HG03442 (cell line): ENCODE measurements around the gene MET.

Experiments
- ATAC-seq: cut with Tn5 transposase; IDR thresholded peaks from one replicate; pipeline ENCODE4 v1.9.1; 2021; ENCODE audit warnings: mild to moderate bottlenecking, moderate library complexity; ENCODE audit not compliant: unreplicated experiment

The MET gene

GRCh38 chr7:116780966-116781365, 109.0 kb downstream of the MET start:
- ATAC-seq = peak; percentile 12

- no peak for ATAC-seq
Measured at GRCh38 chr7:116781584-116781983, 109.6 kb downstream of the MET start.

- ATAC-seq = no peak
Measured at GRCh38 chr7:116782177-116782711, 110.2 kb downstream of the MET start.

GRCh38 chr7:116783666-116784318, 111.8 kb downstream of the MET start:
- no peak for ATAC-seq

GRCh38 chr7:116784647-116785046, 112.7 kb downstream of the MET start:
- ATAC-seq = no peak

- no peak for ATAC-seq
Measured at GRCh38 chr7:116785843-116786242, 113.8 kb downstream of the MET start.

- ATAC-seq = peak; percentile 99
Measured at GRCh38 chr7:116786791-116787443, 114.9 kb downstream of the MET start.

- no peak for ATAC-seq
Measured at GRCh38 chr7:116787881-116788280, 115.9 kb downstream of the MET start.

GRCh38 chr7:116788572-116789197, 116.7 kb downstream of the MET start:
- no peak for ATAC-seq

- no peak for ATAC-seq
Measured at GRCh38 chr7:116790025-116790424, 118.0 kb downstream of the MET start.

GRCh38 chr7:116792813-116793212, 120.8 kb downstream of the MET start:
- no peak for ATAC-seq

GRCh38 chr7:116793795-116794340, 121.9 kb downstream of the MET start:
- no peak for ATAC-seq

- ATAC-seq = no peak
Measured at GRCh38 chr7:116796471-116796870, 124.5 kb downstream of the MET start.

GRCh38 chr7:116797612-116798011, 125.6 kb downstream of the MET start:
- ATAC-seq = no peak

GRCh38 chr7:116798232-116798631, 126.2 kb downstream of the MET start:
- no peak for ATAC-seq

GRCh38 chr7:116799916-116800315, 127.9 kb downstream of the MET start:
- ATAC-seq = no peak

GRCh38 chr7:116800594-116800993, 128.6 kb downstream of the MET start:
- ATAC-seq = no peak

GRCh38 chr7:116801092-116801710, 129.2 kb downstream of the MET start:
- no peak for ATAC-seq

- no peak for ATAC-seq
Measured at GRCh38 chr7:116802144-116802745, 130.2 kb downstream of the MET start.

- ATAC-seq = peak; percentile 90
Measured at GRCh38 chr7:116802746-116803152, 130.8 kb downstream of the MET start.

- ATAC-seq = no peak
Measured at GRCh38 chr7:116804471-116804870, 132.5 kb downstream of the MET start.
